GM23248 (cell line): ENCODE data around the gene SARM1.

Experiments used
- EZH2 ChIP-seq: fragments of 200-600 bp; sonication (generic); IDR thresholded peaks from 2 replicates; pipeline ENCODE4 v1.6.1; 2018; ENCODE audit warnings: antibody characterized with exemption, mild to moderate bottlenecking; ENCODE audit not compliant: insufficient read depth, poor library complexity, severe bottlenecking
- EZH2phosphoT487 ChIP-seq: fragments of 200-600 bp; sonication (generic); IDR thresholded peaks from 2 replicates; pipeline ENCODE4 v1.6.1; 2018; ENCODE audit warnings: antibody characterized with exemption, moderate library complexity, mild to moderate bottlenecking, low read depth; ENCODE audit not compliant: insufficient read depth

- TF ChIP-seq EZH2: no peak
- no peak for TF ChIP-seq EZH2phosphoT487
Observed at GRCh38 chr17:28372945-28373274, 1.4 kb downstream of the SARM1 start.
